GM23338 (cell line): ENCODE measurements around the gene WRAP53. TPM values are rescaled to one million over a fixed set of nuclear protein-coding genes. Genes with fewer than 3 reads are reported as not detected.

Experiments used
- ATAC-seq: fragments of 200-7000 bp; cut with Tn5 transposase; 3 replicates; pipeline ENCODE4 v1.9.1; 2020
- DNase-seq: peaks from one replicate; pipeline ENCODE4 v3.0.0-alpha.2; 2015; ENCODE audit warnings: low spot score
- H2AFZ ChIP-seq: fragments of 200-600 bp; sonication (generic); 2 replicates; pipeline ENCODE4 v1.8.0; 2016; ENCODE audit warnings: antibody characterized with exemption, mild to moderate bottlenecking, moderate library complexity
- H3F3A ChIP-seq: fragments of 200-600 bp; sonication (generic); replicated peaks from 2 replicates; pipeline ENCODE4 v1.8.0; 2017; ENCODE audit warnings: antibody characterized with exemption, mixed run types, low read depth
- H3K27ac ChIP-seq: fragments of 200-600 bp; sonication (generic); 2 replicates; pipeline ENCODE4 v1.6.1; 2016; ENCODE audit warnings: low read depth
- H3K27me3 ChIP-seq: fragments of 200-600 bp; sonication (generic); 2 replicates; pipeline ENCODE4 v1.8.0; 2016; ENCODE audit warnings: mild to moderate bottlenecking, mixed run types, moderate library complexity; ENCODE audit not compliant: insufficient read depth
- H3K36me3 ChIP-seq: fragments of 200-600 bp; sonication (generic); 2 replicates; pipeline ENCODE4 v1.8.0; 2016; ENCODE audit warnings: mild to moderate bottlenecking; ENCODE audit not compliant: insufficient read depth
- H3K4me1 ChIP-seq: fragments of 200-600 bp; sonication (generic); 2 replicates; pipeline ENCODE4 v1.8.0; 2016; ENCODE audit warnings: mild to moderate bottlenecking, moderate library complexity; ENCODE audit not compliant: insufficient read depth
- H3K4me2 ChIP-seq: fragments of 200-600 bp; sonication (generic); 2 replicates; pipeline ENCODE4 v1.7.1; 2017; ENCODE audit warnings: mixed run types
- H3K4me3 ChIP-seq: fragments of 200-600 bp; sonication (generic); 2 replicates; pipeline ENCODE4 v1.6.1; 2016; ENCODE audit warnings: mixed run types
- H3K79me2 ChIP-seq: fragments of 200-600 bp; sonication (generic); replicated peaks from 2 replicates; pipeline ENCODE4 v1.8.0; 2017; ENCODE audit warnings: mild to moderate bottlenecking; ENCODE audit not compliant: insufficient read depth
- H3K9me2 ChIP-seq: fragments of 200-600 bp; sonication (generic); 2 replicates; pipeline ENCODE4 v1.8.0; 2017; ENCODE audit not compliant: insufficient read depth
- H4K20me1 ChIP-seq: fragments of 200-600 bp; sonication (generic); replicated peaks from 2 replicates; pipeline ENCODE4 v1.8.0; 2017; ENCODE audit warnings: mild to moderate bottlenecking; ENCODE audit not compliant: insufficient read depth
- H3K27ac Mint-ChIP-seq: 2 replicates; pipeline ENCODE4 v1.8.0; 2020; ENCODE audit warnings: inconsistent platforms, mild to moderate bottlenecking, moderate library complexity, mixed read lengths
- H3K27me3 Mint-ChIP-seq: 3 replicates; pipeline ENCODE4 v1.8.0; 2022; ENCODE audit warnings: low read depth, mild to moderate bottlenecking, moderate library complexity, mixed read lengths, inconsistent platforms; ENCODE audit not compliant: insufficient read depth, poor library complexity
- H3K36me3 Mint-ChIP-seq: 3 replicates; pipeline ENCODE4 v1.8.0; 2021; ENCODE audit warnings: low read depth, mild to moderate bottlenecking, inconsistent platforms, moderate library complexity, mixed read lengths
- H3K4me1 Mint-ChIP-seq: 3 replicates; pipeline ENCODE4 v1.8.0; 2020; ENCODE audit warnings: mild to moderate bottlenecking, inconsistent platforms, mixed read lengths
- H3K4me3 Mint-ChIP-seq: 3 replicates; pipeline ENCODE4 v1.8.0; 2021; ENCODE audit warnings: moderate library complexity, mild to moderate bottlenecking, inconsistent platforms, mixed read lengths
- H3K9me3 Mint-ChIP-seq: 3 replicates; pipeline ENCODE4 v1.8.0; 2020; ENCODE audit warnings: moderate library complexity, mild to moderate bottlenecking, inconsistent platforms, mixed read lengths
- EZH2phosphoT487 ChIP-seq: fragments of 200-600 bp; sonication (generic); IDR thresholded peaks from one replicate; pipeline ENCODE4 v1.8.1; 2018; ENCODE audit warnings: antibody characterized with exemption; ENCODE audit not compliant: unreplicated experiment
- JUNB ChIP-seq: IDR thresholded peaks from one replicate; pipeline ENCODE4 v1.6.1; 2016; ENCODE audit warnings: antibody characterized with exemption; ENCODE audit not compliant: unreplicated experiment
- NANOG ChIP-seq: IDR thresholded peaks from 2 replicates; pipeline ENCODE4 v1.6.1; 2016; ENCODE audit warnings: antibody characterized with exemption, borderline replicate concordance
- POLR2AphosphoS5 ChIP-seq: IDR thresholded peaks from 2 replicates; pipeline ENCODE4 v1.6.1; 2016; ENCODE audit warnings: antibody characterized with exemption, low read depth
- STAT1 ChIP-seq: IDR thresholded peaks from one replicate; pipeline ENCODE4 v1.6.1; 2016; ENCODE audit warnings: antibody characterized with exemption; ENCODE audit not compliant: unreplicated experiment
- polyA plus RNA-seq: library from polyadenylated mRNA; unstranded; fragments of >200 nt; fragmentation: Nextera tagmentation; extraction: Ambion mirVana; gene quantifications from 2 replicates; pipeline ENCODE4 v1.2.1, GENCODE V29; 2016
- total RNA-seq: library from RNA; depleted of rRNA; stranded (reverse); fragments of >200 nt; shearing (Covaris generic); gene quantifications from 2 replicates; pipeline ENCODE4 v1.2.3, GENCODE V29; 2014
- TF ChIP-seq, protein P1 (sequence below), 2 experiments: fragments of 200-600 bp in 1 of 2; sonication (generic) in 1 of 2; conservative IDR thresholded peaks; 2 replicates each; pipeline versions ENCODE4 v1.5.1 to v1.6.1; 2016 to 2017; ENCODE audit warnings: antibody characterized with exemption in 2 of 2, low read depth in 2 of 2, mild to moderate bottlenecking in 2 of 2, moderate library complexity in 1 of 2
- TF ChIP-seq, protein P2 (sequence below): fragments of 250-450 bp; sonication (Bioruptor Pico); IDR thresholded peaks from 2 replicates; pipeline ENCODE4 v1.5.0; 2020; ENCODE audit warnings: mild to moderate bottlenecking, moderate library complexity

The WRAP53 gene
- total and polyA plus RNA-seq, 2 experiments from 2014 or later = 28.1 to 33.3 TPM

DNA sequence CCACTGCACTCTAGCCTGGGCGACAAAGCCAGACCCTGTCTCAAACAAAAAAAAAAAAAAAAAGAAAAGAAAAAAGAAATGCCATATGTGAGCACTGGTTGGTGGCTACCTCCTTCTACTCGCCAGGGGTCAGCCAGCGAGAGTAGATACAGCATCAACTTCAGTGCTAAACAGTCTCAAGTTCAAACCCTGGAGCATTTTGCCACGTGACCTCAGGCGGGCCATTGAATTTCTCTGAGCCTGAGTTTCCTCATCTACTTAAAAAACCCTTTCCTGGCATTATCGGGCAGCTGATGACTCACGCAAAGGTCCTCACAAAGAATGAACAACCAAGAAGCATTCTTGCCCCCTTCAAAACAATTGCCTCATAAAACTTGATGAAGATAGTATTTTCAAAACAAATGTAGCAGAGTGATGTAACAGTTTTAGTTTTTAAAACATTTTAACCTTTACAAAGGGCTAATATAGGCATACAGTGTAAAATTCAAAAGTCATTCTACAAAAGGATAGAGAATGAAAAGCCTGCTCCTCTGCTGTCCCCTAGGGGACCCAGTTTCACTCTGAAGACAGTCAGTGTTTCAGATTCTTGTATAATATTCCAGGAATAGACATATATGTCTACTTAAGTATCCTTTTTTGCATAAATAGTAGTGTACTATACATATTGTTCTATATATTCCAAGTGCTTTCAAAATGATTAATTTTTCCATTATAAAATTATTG lies 57.6 kb downstream of the WRAP53 start:
- ATAC-seq = no peak
- Histone ChIP-seq H4K20me1 (peaks cover 4% of the 10 kb centered on the region; the same call in 1 of the 2 replicates), H3F3A (no peaks in the 10 kb centered on the region), H3K36me3 (no peaks in the 10 kb centered on the region), H3K79me2 (no peaks in the 10 kb centered on the region), H3K9me2 (no peaks in the 10 kb centered on the region), H3K4me3 (no peak overlapping the region), H3K27me3 (no peaks in the 10 kb centered on the region), H3K4me1 (no peaks in the 10 kb centered on the region), H3K27ac (no peak overlapping the region), H3K4me2 (no peak overlapping the region), H2AFZ (no peak overlapping the region)
- Mint-ChIP-seq H3K4me3 (no peak overlapping the region), H3K36me3 (no peaks in the 10 kb centered on the region), H3K4me1 (no peaks in the 10 kb centered on the region), H3K27ac (no peak overlapping the region), H3K9me3 (no peaks in the 10 kb centered on the region), H3K27me3 (peaks cover 4% of the 10 kb centered on the region)
- no peak for DNase-seq
- TF ChIP-seq, protein P1, sequence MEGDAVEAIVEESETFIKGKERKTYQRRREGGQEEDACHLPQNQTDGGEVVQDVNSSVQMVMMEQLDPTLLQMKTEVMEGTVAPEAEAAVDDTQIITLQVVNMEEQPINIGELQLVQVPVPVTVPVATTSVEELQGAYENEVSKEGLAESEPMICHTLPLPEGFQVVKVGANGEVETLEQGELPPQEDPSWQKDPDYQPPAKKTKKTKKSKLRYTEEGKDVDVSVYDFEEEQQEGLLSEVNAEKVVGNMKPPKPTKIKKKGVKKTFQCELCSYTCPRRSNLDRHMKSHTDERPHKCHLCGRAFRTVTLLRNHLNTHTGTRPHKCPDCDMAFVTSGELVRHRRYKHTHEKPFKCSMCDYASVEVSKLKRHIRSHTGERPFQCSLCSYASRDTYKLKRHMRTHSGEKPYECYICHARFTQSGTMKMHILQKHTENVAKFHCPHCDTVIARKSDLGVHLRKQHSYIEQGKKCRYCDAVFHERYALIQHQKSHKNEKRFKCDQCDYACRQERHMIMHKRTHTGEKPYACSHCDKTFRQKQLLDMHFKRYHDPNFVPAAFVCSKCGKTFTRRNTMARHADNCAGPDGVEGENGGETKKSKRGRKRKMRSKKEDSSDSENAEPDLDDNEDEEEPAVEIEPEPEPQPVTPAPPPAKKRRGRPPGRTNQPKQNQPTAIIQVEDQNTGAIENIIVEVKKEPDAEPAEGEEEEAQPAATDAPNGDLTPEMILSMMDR (conservative IDR thresholded peaks at IDR 0.05; ENCODE audit: low read depth in 2 of 2) = peak in 1 of 2 experiments; percentile 2; a peak in 1 of 4 replicates
- no peak for TF ChIP-seq NANOG

DNA sequence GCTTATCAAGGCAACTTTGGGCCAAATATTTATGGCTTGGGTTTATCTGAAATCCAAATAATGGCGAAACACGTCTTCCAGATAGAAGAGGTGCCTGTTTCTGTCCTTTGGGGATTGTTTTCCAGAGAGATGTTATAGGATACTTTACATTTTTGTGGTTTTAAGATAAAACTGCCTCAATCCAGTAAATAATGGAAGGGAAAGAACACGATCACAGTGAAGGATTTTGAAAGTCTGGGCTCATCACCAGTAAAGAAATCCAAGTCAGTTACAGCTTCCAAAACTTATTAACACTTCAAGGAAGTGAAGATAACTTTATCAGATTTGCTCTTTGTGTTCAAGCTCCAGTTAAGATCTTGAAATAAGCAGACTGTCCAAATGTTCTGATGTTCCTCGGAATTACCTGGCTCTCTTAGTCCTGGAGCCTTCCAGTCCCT lies 59.4 kb downstream of the WRAP53 start:
- Histone ChIP-seq H4K20me1 (peaks cover 4% of the 10 kb centered on the region; the same call in 1 of the 2 replicates), H3K79me2 (no peaks in the 10 kb centered on the region), H3K36me3 (no peaks in the 10 kb centered on the region), H3K4me1 (no peaks in the 10 kb centered on the region), H3F3A (no peaks in the 10 kb centered on the region), H3K9me2 (no peaks in the 10 kb centered on the region), H2AFZ (peak overlapping the region; percentile 24; the same call in 1 of the 2 replicates), H3K4me2 (no peak overlapping the region), H3K4me3 (no peak overlapping the region), H3K27me3 (no peaks in the 10 kb centered on the region), H3K27ac (no peak overlapping the region)
- Mint-ChIP-seq H3K4me1 (no peaks in the 10 kb centered on the region), H3K27ac (no peak overlapping the region), H3K36me3 (no peaks in the 10 kb centered on the region), H3K9me3 (no peaks in the 10 kb centered on the region), H3K4me3 (no peak overlapping the region), H3K27me3 (peaks cover 4% of the 10 kb centered on the region)
- DNase-seq = no peak
- no peak for ATAC-seq
- TF ChIP-seq STAT1 (no peak), EZH2phosphoT487 (no peak), JUNB (no peak), POLR2AphosphoS5 (no peak)
- TF ChIP-seq, protein P2, sequence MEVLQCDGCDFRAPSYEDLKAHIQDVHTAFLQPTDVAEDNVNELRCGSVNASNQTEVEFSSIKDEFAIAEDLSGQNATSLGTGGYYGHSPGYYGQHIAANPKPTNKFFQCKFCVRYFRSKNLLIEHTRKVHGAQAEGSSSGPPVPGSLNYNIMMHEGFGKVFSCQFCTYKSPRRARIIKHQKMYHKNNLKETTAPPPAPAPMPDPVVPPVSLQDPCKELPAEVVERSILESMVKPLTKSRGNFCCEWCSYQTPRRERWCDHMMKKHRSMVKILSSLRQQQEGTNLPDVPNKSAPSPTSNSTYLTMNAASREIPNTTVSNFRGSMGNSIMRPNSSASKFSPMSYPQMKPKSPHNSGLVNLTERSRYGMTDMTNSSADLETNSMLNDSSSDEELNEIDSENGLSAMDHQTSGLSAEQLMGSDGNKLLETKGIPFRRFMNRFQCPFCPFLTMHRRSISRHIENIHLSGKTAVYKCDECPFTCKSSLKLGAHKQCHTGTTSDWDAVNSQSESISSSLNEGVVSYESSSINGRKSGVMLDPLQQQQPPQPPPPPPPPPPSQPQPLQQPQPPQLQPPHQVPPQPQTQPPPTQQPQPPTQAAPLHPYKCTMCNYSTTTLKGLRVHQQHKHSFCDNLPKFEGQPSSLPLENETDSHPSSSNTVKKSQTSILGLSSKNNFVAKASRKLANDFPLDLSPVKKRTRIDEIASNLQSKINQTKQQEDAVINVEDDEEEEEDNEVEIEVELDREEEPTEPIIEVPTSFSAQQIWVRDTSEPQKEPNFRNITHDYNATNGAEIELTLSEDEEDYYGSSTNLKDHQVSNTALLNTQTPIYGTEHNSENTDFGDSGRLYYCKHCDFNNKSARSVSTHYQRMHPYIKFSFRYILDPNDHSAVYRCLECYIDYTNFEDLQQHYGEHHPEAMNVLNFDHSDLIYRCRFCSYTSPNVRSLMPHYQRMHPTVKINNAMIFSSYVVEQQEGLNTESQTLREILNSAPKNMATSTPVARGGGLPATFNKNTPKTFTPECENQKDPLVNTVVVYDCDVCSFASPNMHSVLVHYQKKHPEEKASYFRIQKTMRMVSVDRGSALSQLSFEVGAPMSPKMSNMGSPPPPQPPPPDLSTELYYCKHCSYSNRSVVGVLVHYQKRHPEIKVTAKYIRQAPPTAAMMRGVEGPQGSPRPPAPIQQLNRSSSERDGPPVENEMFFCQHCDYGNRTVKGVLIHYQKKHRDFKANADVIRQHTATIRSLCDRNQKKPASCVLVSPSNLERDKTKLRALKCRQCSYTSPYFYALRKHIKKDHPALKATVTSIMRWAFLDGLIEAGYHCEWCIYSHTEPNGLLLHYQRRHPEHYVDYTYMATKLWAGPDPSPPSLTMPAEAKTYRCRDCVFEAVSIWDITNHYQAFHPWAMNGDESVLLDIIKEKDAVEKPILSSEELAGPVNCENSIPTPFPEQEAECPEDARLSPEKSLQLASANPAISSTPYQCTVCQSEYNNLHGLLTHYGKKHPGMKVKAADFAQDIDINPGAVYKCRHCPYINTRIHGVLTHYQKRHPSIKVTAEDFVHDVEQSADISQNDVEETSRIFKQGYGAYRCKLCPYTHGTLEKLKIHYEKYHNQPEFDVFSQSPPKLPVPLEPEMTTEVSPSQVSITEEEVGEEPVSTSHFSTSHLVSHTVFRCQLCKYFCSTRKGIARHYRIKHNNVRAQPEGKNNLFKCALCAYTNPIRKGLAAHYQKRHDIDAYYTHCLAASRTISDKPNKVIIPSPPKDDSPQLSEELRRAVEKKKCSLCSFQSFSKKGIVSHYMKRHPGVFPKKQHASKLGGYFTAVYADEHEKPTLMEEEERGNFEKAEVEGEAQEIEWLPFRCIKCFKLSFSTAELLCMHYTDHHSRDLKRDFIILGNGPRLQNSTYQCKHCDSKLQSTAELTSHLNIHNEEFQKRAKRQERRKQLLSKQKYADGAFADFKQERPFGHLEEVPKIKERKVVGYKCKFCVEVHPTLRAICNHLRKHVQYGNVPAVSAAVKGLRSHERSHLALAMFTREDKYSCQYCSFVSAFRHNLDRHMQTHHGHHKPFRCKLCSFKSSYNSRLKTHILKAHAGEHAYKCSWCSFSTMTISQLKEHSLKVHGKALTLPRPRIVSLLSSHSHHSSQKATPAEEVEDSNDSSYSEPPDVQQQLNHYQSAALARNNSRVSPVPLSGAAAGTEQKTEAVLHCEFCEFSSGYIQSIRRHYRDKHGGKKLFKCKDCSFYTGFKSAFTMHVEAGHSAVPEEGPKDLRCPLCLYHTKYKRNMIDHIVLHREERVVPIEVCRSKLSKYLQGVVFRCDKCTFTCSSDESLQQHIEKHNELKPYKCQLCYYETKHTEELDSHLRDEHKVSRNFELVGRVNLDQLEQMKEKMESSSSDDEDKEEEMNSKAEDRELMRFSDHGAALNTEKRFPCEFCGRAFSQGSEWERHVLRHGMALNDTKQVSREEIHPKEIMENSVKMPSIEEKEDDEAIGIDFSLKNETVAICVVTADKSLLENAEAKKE (CRISPR knock-in tag) = no peak
- TF ChIP-seq, protein P1 (conservative IDR thresholded peaks at IDR 0.05; ENCODE audit: low read depth in 2 of 2) = no peak
